CD4-positive, CD25-positive, alpha-beta regulatory T cell (primary cell): Measurements from ENCODE around the gene ASMTL. TPM values are rescaled to one million over a fixed set of nuclear protein-coding genes. Genes with fewer than 3 reads are reported as not detected.

ENCODE experiments used
- ATAC-seq, 2 donors: fragments of 150-1000 bp; cut with Tn5 transposase; one replicate each; pipeline ENCODE4 v1.10.0; 2021; ENCODE audit warnings: low read depth in 2 of 2, moderate number of reproducible peaks in 2 of 2, moderate library complexity in 1 of 2
- DNase-seq, 3 donors: peaks; one replicate each; pipeline versions ENCODE4 v3.0.0 to v3.0.0-alpha.2; 2012 to 2022; ENCODE audit warnings: mixed read lengths in 1 of 3
- H3K27ac ChIP-seq: one replicate; pipeline ENCODE4 v1.7.0; 2013; ENCODE audit warnings: mild to moderate bottlenecking, low read length; ENCODE audit not compliant: insufficient read depth, poor library complexity, severe bottlenecking
- H3K27me3 ChIP-seq: one replicate; pipeline ENCODE4 v1.7.0; 2013; ENCODE audit warnings: low read length; ENCODE audit not compliant: control insufficient read depth, insufficient read depth
- H3K36me3 ChIP-seq: one replicate; pipeline ENCODE4 v1.7.0; 2013; ENCODE audit warnings: mild to moderate bottlenecking, low read length, moderate library complexity; ENCODE audit not compliant: control insufficient read depth, insufficient read depth
- H3K4me1 ChIP-seq: 2 replicates; pipeline ENCODE4 v1.7.0; 2013; ENCODE audit warnings: mild to moderate bottlenecking, low read length; ENCODE audit not compliant: insufficient read depth, control insufficient read depth, poor library complexity, severe bottlenecking
- H3K4me3 ChIP-seq: one replicate; pipeline ENCODE4 v1.7.0; 2013; ENCODE audit warnings: low read depth, mild to moderate bottlenecking, low read length, moderate library complexity
- H3K9me3 ChIP-seq, 2 experiments: 1 replicate in 1 of 2; 2 replicates in 1 of 2; pipeline ENCODE4 v1.7.0; 2013; ENCODE audit warnings: low read length in 2 of 2, mild to moderate bottlenecking in 1 of 2, moderate library complexity in 1 of 2; ENCODE audit not compliant: control insufficient read depth in 2 of 2
- H3K27ac Mint-ChIP-seq, 3 donors: one replicate each; pipeline ENCODE4 v1.8.0; 2020 to 2022; ENCODE audit warnings: mild to moderate bottlenecking in 3 of 3, mixed read lengths in 3 of 3, moderate library complexity in 2 of 3
- H3K27me3 Mint-ChIP-seq: one replicate; pipeline ENCODE4 v1.8.0; 2022; ENCODE audit warnings: mild to moderate bottlenecking, mixed read lengths
- H3K36me3 Mint-ChIP-seq: one replicate; pipeline ENCODE4 v1.8.0; 2020; ENCODE audit warnings: mixed read lengths
- H3K4me1 Mint-ChIP-seq, 4 donors: one replicate each; pipeline ENCODE4 v1.8.0; 2020 to 2022; ENCODE audit warnings: mixed read lengths in 4 of 4, mild to moderate bottlenecking in 1 of 4
- H3K4me3 Mint-ChIP-seq, 4 donors: one replicate each; pipeline ENCODE4 v1.8.0; 2020 to 2022; ENCODE audit warnings: mild to moderate bottlenecking in 4 of 4, mixed read lengths in 4 of 4, moderate library complexity in 3 of 4
- H3K9me3 Mint-ChIP-seq, 7 donors: one replicate each; pipeline ENCODE4 v1.8.0; 2020 to 2022; ENCODE audit warnings: mixed read lengths in 7 of 7, mild to moderate bottlenecking in 3 of 7, moderate library complexity in 2 of 7
- polyA plus RNA-seq, 4 donors: library from polyadenylated mRNA; unstranded; fragments of 300-500 nt; fragmentation: Illumina TruSeq; gene quantifications; one replicate each; pipeline ENCODE4 v1.2.3, GENCODE V29; 2021
- total RNA-seq: library from RNA; stranded (reverse); gene quantifications from one replicate; pipeline ENCODE4 v1.2.3, GENCODE V29; 2022

Gene ASMTL
- total and polyA plus RNA-seq, 5 donors from 2014 or later = 32.1 to 50.1 (median 44.6) TPM

GRCh38 chrX:1472975-1473374, 20.3 kb upstream of the ASMTL start:
- no peak for DNase-seq
- Mint-ChIP-seq H3K4me1 (peaks cover 22 to 81% (median 43%) of the 10 kb centered on the region in 4 donors), H3K27me3 (peaks cover 6% of the 10 kb centered on the region), H3K4me3 (no peak overlapping the region), H3K36me3 (peaks cover 39% of the 10 kb centered on the region), H3K9me3 (peaks cover 0 to 6% (median 2%) of the 10 kb centered on the region in 7 donors), H3K27ac (peak overlapping the region in 1 of 3 donors; percentile 89)
- Histone ChIP-seq H3K4me3 (no peak overlapping the region), H3K27me3 (no peaks in the 10 kb centered on the region), H3K4me1 (peaks cover 42% of the 10 kb centered on the region), H3K36me3 (peaks cover 24% of the 10 kb centered on the region), H3K9me3 (no peaks in the 10 kb centered on the region), H3K27ac (no peak overlapping the region)
- ATAC-seq = no peak

DNA sequence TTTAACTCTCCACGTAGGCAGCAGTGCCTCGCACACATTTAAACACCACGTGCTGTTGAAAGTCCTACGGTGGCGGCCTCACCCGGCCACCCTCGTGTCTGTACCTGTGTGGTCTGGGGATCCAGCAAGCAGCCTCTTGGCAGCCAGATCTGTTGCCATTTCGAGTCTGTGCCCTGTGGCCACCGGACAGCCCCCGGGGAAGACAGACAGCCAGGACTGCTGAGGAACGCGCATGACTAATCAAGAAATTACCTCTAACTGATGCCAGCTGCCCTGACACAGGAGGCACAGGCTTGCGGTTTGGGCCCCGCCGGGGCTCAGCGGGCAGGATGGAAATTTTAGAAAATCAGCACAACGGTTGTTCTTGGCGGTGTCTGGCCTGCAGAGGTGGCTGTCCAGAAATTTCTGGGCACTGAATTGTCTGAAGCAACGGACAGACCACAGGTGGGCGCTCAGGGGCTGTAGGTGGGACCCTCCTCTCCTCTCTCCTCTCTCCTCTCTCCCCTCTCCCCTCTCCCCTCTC, 15.6 kb upstream of the ASMTL start:
- H3K4me3 ChIP-seq = peak overlapping the region; percentile 19
- DNase-seq = peak; percentile 60 to 89 (median 64)
- H3K4me3 Mint-ChIP-seq = peak overlapping the region; percentile 29 to 83 (median 72)
- peaks cover 69% of the 10 kb centered on the region for H3K4me1 ChIP-seq
- peaks cover 30% of the 10 kb centered on the region for H3K36me3 ChIP-seq
- H3K27me3 ChIP-seq = no peaks in the 10 kb centered on the region
- peaks cover 23% of the 10 kb centered on the region for H3K36me3 Mint-ChIP-seq
- H3K27ac ChIP-seq = peak overlapping the region; percentile 81
- peaks cover 14 to 76% (median 40%) of the 10 kb centered on the region in 4 donors for H3K4me1 Mint-ChIP-seq
- ATAC-seq = peak; percentile 80 to 83
- H3K9me3 ChIP-seq = no peaks in the 10 kb centered on the region
- H3K27ac Mint-ChIP-seq = peak overlapping the region; percentile 89 to 97 (median 94)
- H3K9me3 Mint-ChIP-seq = peaks cover 0 to 4% (median 0%) of the 10 kb centered on the region in 7 donors
- peaks cover 6% of the 10 kb centered on the region for H3K27me3 Mint-ChIP-seq

DNA sequence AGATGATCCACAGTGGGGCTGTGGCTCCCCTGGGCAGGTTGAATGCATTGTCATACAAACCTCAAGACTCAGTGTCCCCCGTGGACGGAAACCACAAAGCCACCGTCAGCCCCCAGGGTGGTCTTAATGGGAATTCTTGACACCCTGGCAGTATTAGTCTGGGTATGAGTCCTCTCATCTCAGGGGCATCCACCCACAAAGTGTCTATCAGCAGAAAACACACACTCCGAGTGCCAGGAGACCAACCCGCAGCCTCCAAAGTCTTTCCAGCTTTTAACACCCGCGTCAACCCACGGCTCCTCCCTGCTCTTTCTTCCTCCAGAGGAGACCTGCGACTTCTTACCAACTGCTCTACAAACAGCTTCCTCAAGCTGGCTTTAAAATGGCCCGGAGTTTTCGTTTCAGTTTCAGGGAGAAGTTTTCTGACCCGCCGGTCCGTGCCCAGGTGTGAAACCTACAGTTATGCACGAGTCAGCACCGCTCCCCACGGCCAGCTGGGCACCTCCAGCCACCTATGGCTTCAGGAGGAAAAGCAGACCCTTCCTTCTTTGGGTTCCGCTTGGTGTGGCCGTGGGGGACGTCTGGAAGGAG, 14.4 kb upstream of the ASMTL start:
- Mint-ChIP-seq H3K9me3 (peaks cover 0 to 3% (median 0%) of the 10 kb centered on the region in 7 donors), H3K27ac (peak overlapping the region; percentile 89 to 97 (median 94)), H3K36me3 (peaks cover 24% of the 10 kb centered on the region), H3K4me3 (peak overlapping the region; percentile 62 to 83 (median 66)), H3K27me3 (peaks cover 6% of the 10 kb centered on the region), H3K4me1 (peaks cover 25 to 82% (median 48%) of the 10 kb centered on the region in 4 donors)
- DNase-seq (peak in 1 of 3 donors; percentile 77), ATAC-seq (no peak)
- peak overlapping the region; percentile 41 for H3K4me3 ChIP-seq
- H3K4me1 ChIP-seq = peaks cover 77% of the 10 kb centered on the region
- peak overlapping the region; percentile 81 for H3K27ac ChIP-seq
- H3K9me3 ChIP-seq = no peaks in the 10 kb centered on the region
- H3K36me3 ChIP-seq = peaks cover 36% of the 10 kb centered on the region
- no peaks in the 10 kb centered on the region for H3K27me3 ChIP-seq

DNA sequence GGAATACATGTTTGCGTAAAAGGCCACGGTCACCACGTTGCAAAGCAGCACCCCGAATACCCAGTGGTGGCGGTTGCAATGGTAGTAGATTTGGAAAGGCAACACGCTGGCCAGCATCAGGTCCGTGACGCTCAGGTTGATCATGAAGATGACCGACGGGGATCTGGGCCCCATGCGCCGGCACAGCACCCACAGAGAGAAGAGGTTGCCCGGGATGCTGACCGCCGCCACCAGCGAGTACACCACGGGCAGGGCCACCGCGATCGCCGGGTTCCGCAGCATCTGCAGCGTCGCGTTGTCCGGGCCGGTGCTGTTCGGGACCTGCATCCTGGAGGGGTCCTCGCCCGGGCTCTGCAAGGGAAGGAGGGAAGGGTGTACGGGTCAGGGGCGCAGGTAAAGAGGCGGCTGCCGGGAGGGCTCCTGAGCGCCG, 13.5 kb upstream of the ASMTL start:
- H3K4me1 Mint-ChIP-seq = peaks cover 25 to 74% (median 43%) of the 10 kb centered on the region in 4 donors
- ATAC-seq (no peak), DNase-seq (no peak)
- Histone ChIP-seq H3K27me3 (no peaks in the 10 kb centered on the region), H3K4me1 (peaks cover 68% of the 10 kb centered on the region), H3K9me3 (no peaks in the 10 kb centered on the region), H3K27ac (no peak overlapping the region), H3K4me3 (no peak overlapping the region), H3K36me3 (peaks cover 36% of the 10 kb centered on the region)
- H3K9me3 Mint-ChIP-seq = peaks cover 0 to 3% (median 0%) of the 10 kb centered on the region in 7 donors
- H3K27ac Mint-ChIP-seq = peak overlapping the region in 1 of 3 donors; percentile 80
- peaks cover 17% of the 10 kb centered on the region for H3K36me3 Mint-ChIP-seq
- peak overlapping the region in 1 of 4 donors; percentile 36 for H3K4me3 Mint-ChIP-seq
- H3K27me3 Mint-ChIP-seq = no peaks in the 10 kb centered on the region

GRCh38 chrX:1465286-1466231, 12.8 kb upstream of the ASMTL start:
- Histone ChIP-seq H3K9me3 (no peaks in the 10 kb centered on the region), H3K27ac (no peak overlapping the region), H3K4me1 (peaks cover 62% of the 10 kb centered on the region), H3K36me3 (peaks cover 36% of the 10 kb centered on the region), H3K27me3 (no peaks in the 10 kb centered on the region), H3K4me3 (no peak overlapping the region)
- H3K27ac Mint-ChIP-seq = peak overlapping the region in 2 of 3 donors; percentile 29 to 66
- DNase-seq (no peak), ATAC-seq (no peak)
- H3K36me3 Mint-ChIP-seq = peaks cover 17% of the 10 kb centered on the region
- H3K27me3 Mint-ChIP-seq = no peaks in the 10 kb centered on the region
- H3K4me1 Mint-ChIP-seq = peaks cover 24 to 68% (median 42%) of the 10 kb centered on the region in 4 donors
- H3K4me3 Mint-ChIP-seq = peak overlapping the region in 3 of 4 donors; percentile 26 to 63 (median 28)
- H3K9me3 Mint-ChIP-seq = peaks cover 0 to 3% (median 0%) of the 10 kb centered on the region in 7 donors

DNA sequence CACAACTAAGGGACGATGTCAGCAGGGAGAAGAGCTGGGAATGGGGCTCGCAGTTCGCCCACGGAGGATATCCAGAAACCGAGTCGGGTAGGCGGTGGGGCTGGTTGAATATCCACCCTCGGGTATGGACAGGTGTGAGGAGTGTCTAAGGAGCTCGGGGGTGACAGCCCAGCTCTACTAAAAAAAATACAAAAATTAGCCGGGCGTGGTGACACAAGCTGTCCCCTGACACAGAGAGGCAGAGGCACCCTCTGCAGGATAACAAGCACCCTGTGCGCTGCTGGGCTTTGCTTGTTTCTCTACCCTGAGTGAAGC, 12.2 kb upstream of the ASMTL start:
- no peak overlapping the region for H3K27ac Mint-ChIP-seq
- H3K36me3 Mint-ChIP-seq = peaks cover 17% of the 10 kb centered on the region
- Histone ChIP-seq H3K4me3 (no peak overlapping the region), H3K4me1 (peaks cover 55% of the 10 kb centered on the region), H3K9me3 (no peaks in the 10 kb centered on the region), H3K27me3 (no peaks in the 10 kb centered on the region), H3K27ac (no peak overlapping the region), H3K36me3 (peaks cover 36% of the 10 kb centered on the region)
- DNase-seq = no peak
- H3K4me3 Mint-ChIP-seq = peak overlapping the region in 1 of 4 donors; percentile 57
- peaks cover 21 to 63% (median 37%) of the 10 kb centered on the region in 4 donors for H3K4me1 Mint-ChIP-seq
- no peaks in the 10 kb centered on the region for H3K27me3 Mint-ChIP-seq
- peaks cover 0 to 3% (median 0%) of the 10 kb centered on the region in 7 donors for H3K9me3 Mint-ChIP-seq
- ATAC-seq = no peak

DNA sequence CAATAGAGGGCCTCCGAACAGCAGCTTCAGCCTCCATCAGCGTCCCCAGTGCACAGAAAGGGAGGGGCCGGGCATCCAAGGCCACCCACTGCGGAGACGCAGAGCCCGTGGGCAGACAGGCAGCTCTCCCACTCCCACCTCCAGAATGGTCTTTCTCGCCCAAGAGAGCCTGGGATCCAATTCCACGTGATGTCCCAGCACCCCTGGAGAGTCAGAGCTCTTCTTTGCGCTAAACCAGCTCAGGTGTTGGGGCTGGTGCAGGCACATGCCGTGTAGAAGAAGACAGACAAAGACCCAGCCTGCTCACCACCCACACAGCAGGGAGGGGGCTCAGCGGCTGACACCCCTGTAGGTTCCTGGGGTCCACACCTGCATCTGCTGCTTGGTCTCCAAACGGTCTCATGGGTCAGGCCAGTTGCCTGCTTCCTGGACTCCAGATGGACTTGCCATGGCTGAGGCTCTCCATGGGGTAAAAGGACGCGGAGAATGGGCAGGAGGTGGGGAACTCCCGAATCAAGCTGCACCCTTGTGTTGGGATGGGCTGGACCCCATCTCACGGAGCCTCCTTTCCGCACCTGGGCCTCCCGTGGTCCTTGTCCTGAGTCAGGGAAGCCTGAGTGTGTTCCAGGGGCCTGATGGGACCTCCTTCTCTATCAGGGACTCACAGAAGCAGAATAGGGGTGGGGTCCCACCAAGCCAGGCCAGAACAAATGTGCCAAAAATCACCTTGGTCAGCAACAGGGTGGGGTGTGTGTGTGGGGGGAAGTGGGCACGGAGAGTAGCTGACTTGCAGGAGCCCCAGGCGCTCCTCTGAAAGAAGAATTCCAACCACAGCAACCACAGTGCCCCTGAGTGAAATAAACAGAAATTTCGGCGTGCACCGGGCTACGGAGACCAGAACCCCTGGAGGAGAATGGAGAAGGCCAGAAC, 11.6 kb upstream of the ASMTL start:
- Mint-ChIP-seq H3K9me3 (peaks cover 0 to 3% (median 0%) of the 10 kb centered on the region in 7 donors), H3K27me3 (no peaks in the 10 kb centered on the region), H3K27ac (peak overlapping the region in 1 of 3 donors; percentile 74), H3K4me3 (peak overlapping the region in 3 of 4 donors; percentile 4 to 57 (median 54)), H3K4me1 (peaks cover 21 to 57% (median 34%) of the 10 kb centered on the region in 4 donors), H3K36me3 (peaks cover 17% of the 10 kb centered on the region)
- Histone ChIP-seq H3K27ac (peak overlapping the region; percentile 70), H3K4me1 (peaks cover 49% of the 10 kb centered on the region), H3K27me3 (no peaks in the 10 kb centered on the region), H3K9me3 (no peaks in the 10 kb centered on the region), H3K4me3 (no peak overlapping the region), H3K36me3 (peaks cover 36% of the 10 kb centered on the region)
- DNase-seq (no peak), ATAC-seq (no peak)
